HG02981 (cell line): ENCODE measurements around the gene SHANK3.
"Not testable (repeated sequence)": the region's sequence is repeated elsewhere in the genome, so short reads cannot be mapped to it uniquely, and the experiment has no call there.

Experiments used
- ATAC-seq: cut with Tn5 transposase; IDR thresholded peaks from one replicate; pipeline ENCODE4 v1.9.1; 2021; ENCODE audit warnings: mild to moderate bottlenecking, moderate library complexity; ENCODE audit not compliant: unreplicated experiment

The SHANK3 gene

DNA sequence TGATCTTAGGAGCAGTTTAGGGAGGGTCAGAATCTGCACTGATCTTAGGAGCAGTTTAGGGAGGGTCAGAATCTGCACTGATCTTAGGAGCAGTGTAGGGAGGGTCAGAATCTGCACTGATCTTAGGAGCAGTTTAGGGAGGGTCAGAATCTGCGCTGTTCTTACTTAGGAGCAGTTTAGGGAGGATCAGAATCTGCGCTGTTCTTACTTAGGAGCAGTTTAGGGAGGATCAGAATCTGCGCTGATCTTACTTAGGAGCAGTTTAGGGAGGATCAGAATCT, 28.9 kb upstream of the SHANK3 start:
- ATAC-seq = not testable (repeated sequence)

- no peak for ATAC-seq
Observed at GRCh38 chr22:50653256-50653655, 19.4 kb upstream of the SHANK3 start.

DNA sequence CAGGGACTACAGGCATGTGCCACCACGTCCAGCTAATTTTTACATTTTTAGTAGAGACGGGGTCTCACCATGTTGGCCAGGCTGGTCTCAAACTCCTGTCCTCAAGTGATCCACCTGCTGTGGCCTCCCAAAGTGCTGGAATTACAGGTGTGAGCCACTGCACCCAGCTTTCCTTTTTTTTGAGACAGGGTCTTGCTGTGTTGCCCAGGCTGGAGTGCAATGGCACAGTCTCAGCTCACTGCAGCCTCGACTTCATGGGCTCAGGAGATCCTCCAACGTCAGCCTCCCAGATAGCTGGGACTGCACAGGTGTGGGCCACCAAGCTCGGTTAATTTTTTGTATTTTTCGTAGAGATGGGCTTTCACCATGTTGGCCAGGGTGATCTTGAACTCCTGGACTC, 18.0 kb upstream of the SHANK3 start:
- not testable (repeated sequence) for ATAC-seq

DNA sequence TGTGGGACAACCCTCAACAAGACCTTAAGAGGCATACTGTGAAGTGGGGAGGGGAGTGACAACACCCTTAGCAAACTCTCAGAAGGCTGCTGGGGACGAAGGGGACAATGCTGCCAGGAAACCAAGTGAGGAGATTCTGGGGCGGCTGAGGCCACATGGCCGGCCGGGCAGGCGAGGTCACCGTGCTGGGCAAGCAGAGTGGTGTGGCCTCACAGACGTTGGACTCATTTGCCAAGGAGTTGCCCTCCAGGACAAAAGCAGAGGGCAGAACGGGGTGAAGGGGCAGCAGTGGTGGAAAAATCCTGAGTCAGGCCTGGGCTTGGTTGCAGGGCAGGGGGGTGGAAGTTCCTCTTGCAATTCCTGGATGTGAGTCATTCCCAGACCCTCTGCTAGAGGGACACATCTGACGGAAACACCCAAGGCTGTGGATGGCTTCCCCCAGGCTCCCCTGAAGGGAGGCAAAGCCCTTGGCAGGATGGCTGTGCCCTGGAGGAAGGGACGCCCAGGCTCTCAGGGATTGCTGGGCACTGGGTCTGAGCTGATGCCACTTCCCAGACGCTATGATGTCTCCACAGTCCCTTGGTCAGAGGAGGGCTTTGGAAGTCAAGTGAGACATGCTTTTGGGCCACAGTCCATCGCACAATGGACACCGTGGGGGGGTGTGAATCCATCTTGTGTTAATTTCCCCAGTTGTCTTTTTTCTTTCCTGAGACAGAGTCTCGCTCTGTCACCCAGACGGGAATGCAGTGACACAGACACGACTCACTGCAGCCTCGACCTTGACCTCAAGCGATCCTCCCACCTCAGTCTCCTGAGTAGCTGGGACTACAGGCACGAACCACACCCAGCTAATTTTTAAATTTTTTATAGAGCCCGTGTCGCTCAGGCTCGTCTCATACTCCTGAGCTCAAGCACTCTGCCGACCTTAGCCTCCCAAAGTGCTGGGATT, 16.2 kb upstream of the SHANK3 start:
- ATAC-seq = no peak

- ATAC-seq = no peak
Observed at GRCh38 chr22:50657925-50658324, 14.7 kb upstream of the SHANK3 start.

DNA sequence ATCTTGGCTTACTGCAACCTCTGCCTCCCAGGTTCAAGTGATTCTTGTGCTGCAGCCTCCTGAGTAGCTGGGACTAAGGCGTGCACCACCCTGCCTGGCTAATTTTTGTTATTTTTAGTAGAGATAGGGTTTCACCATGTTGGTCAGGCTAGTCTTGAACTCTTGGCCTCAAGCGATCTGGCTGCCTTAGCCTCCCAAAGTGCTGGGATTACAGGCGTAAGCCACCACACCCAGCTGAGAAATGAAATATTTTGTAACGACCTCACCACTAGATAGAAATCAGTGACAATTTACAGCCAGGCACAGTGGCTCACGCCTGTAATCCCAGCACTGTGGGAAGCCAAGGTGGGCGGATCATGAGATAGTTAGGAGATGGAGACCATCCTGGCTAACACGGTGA, 12.9 kb upstream of the SHANK3 start:
- not testable (repeated sequence) for ATAC-seq

DNA sequence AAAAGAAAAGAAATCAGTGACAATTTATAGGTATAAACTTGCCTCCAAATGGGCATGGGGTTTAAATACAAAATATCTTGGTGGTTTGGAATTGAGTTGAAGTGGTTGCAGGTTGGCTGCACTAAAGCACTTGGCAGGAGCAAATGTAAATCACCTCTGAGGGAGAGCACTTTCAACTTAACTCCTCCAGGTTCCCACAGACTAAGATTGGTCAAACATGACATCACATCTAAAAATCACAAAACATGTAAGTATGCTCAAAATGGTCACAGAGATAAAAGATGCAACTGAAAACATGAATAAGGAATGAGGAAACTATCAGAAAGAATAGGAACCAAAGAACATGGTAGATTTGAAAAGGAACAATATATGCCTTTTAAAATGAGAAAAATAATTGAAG, 12.3 kb upstream of the SHANK3 start:
- no peak for ATAC-seq

- ATAC-seq = no peak
Observed at GRCh38 chr22:50665212-50665611, 7.4 kb upstream of the SHANK3 start.

- no peak for ATAC-seq
Observed at GRCh38 chr22:50665738-50666137, 6.9 kb upstream of the SHANK3 start.

DNA sequence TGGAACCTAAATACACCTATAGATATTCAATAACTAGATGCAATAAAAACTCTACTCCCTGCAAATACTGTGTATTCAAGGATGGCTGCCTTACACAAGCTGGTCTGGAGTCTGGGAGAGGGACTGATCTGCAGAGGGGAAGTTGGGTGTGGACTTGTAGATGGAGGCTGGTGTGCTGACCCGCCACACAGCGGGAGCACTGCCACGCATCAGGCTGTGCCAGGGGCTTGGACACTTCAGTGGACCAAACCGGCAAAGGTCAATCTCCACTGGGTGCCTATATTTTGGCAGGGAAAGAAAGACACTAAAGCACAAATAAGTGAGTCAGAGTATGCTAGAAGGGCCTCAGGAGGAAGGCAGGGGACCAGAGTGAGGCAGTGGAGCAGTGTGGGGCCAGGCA, 2.1 kb upstream of the SHANK3 start:
- ATAC-seq = no peak

DNA sequence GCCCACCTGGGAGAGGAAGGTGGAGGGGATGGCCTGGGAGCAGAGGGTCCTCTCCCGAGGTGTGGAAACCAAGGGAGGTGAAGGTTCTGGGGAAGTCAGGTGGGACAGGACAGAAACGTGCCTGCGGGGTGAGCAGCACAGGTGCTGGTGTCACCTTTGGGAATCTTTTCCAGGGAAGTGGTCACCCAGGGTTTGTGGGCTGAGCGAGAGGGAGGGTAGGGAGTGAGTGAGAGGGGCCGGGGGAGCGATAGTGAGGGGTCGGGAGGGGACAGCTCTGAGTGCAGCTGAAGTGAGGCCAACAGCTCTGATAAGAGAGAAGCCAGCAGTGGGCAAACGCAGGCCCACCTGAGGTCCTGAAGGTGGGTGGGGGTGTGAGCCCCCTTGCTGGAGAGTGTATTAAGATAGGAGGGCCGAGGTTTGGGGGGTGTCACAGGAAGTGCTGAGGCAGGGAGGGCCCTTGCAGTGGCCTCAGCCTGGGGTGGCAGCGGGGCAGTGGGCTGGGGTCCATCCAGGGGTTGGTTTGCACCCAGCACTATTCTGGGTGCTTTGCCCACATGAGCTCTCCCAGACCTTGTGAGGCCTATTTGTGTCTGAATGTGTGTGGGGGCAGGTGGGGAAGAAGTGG, 1.6 kb upstream of the SHANK3 start:
- no peak for ATAC-seq

DNA sequence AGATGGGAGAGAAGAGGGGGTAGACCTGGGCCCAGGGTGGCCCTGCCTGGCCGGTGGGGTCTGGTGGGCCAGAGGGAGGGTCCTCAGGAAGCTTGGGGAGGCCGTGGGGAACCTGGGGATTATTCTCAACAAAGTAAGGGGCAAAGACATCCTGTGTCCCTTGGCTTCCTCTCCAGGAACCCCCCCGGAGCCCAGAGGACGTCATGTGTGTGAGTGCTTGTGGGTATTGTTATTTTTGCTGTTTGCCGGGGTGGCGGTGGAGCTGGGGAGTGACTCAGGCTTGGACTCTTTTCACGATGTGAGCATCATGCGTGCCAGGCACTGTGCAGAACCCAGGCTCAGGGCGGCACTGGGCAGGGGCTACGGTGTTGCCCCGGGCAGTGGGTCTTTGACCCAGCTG, 982 bp upstream of the SHANK3 start:
- ATAC-seq = no peak

GRCh38 chr22:50672041-50672440, 582 bp upstream of the SHANK3 start:
- ATAC-seq = no peak

DNA sequence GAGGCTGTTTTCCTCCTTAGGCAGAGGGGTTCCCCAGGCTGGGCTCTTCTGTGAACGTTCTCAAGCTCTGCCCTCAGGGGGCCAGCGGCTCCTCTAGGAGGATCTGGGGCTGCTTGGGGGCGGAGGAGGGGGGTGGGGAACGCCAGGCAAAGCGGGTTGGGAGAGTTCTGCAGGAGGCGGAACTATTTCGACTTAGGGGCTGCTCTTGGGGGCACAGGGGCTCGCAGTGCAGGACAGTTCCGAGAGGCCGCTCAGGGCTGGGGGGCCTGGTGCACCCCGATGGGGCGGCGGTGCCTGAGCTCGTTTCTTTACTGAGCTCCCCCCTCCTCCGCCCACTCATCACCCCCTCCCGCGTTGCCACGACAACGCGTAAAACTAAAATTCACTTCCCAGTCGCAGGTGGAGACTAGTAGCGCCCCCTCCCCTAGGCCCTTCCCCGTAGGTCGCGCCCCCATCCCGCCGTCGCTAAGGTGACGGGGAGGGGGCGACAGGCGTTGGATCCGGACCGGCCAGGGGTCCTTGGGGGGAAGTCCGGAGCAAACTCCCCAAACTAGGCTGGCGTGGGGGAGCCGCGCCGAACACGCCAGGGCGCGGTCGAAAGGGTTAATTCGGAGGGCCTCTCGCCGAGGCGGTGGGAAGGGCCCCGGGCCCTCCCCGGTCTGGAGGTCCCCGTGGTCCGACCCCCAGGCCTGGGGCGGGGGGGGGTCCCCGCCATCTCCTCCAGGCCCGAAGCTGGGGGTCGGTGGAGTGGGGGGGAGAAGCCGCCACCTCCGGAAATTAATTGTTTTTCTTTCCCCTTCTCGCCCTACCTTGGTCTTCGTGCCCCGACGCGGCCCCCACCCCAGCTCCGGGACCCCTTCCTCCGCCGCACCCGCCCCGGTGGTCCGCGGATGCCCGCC, 857 bp downstream of the SHANK3 start:
- no peak for ATAC-seq

GRCh38 chr22:50674130-50674500, 1.5 kb downstream of the SHANK3 start:
- no peak for ATAC-seq

DNA sequence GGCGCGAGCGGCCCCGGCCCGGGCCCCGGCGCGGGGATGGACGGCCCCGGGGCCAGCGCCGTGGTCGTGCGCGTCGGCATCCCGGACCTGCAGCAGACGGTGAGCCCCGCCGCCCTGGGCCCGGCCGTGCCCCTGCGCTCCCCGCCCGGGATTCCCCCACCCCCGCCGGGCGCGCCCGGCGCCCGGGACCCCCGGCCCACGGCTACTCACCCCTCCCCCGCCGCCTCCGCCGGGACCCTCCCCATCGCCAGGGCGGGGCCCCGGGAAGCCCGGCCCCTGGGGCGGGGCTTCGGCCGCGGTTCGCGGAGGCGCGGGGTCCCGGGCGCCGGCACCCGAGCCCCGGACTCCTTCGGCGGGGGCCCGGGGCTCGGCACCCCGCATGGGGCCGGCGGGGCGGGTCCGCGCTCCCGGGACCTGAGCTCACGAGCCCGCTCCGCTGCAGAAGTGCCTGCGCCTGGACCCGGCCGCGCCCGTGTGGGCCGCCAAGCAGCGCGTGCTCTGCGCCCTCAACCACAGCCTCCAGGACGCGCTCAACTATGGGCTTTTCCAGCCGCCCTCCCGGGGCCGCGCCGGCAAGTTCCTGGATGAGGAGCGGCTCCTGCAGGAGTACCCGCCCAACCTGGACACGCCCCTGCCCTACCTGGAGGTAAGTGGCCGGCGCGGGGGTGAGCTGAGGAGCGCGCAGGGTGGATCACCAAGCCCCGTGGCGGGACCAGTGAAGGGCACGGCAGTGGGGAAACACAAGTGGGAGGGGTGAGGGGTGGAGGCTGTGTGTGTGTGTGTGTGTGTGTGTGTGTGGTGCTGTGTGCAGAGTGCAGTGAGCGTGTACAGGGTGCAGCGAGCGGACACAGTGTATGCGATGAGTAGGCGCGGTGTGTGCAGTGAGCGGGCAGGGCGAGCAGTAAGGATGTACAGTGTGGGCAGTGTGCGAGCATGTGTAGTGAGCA, 2.3 kb downstream of the SHANK3 start:
- no peak for ATAC-seq

GRCh38 chr22:50675553-50676179, 3.0 kb downstream of the SHANK3 start:
- no peak for ATAC-seq

GRCh38 chr22:50676180-50676636, 3.6 kb downstream of the SHANK3 start:
- ATAC-seq = no peak

GRCh38 chr22:50676661-50677492, 4.3 kb downstream of the SHANK3 start:
- ATAC-seq = no peak
